ENCODE results near the gene NUB1.

The NUB1 gene

GRCh38 chr7:151405588-151405987 lies 64.0 kb downstream of the NUB1 start:
- no peak for FAIRE-seq
- TF ChIP-seq CTCF (IDR thresholded peaks at IDR 0.05; ENCODE audit: insufficient read depth, missing control alignments) = no peak
- DNase-seq (ENCODE audit: insufficient read length, low spot score) = no peak

- FAIRE-seq (no peak), DNase-seq (ENCODE audit: insufficient read length, low spot score) (peak; percentile 14)
- no peak for TF ChIP-seq CTCF (IDR thresholded peaks at IDR 0.05; ENCODE audit: insufficient read depth, missing control alignments)
Measured at GRCh38 chr7:151406051-151406875, 64.7 kb downstream of the NUB1 start.

GRCh38 chr7:151406886-151407583 lies 65.4 kb downstream of the NUB1 start:
- no peak for TF ChIP-seq CTCF (IDR thresholded peaks at IDR 0.05; ENCODE audit: insufficient read depth, missing control alignments)
- DNase-seq (ENCODE audit: insufficient read length, low spot score) = peak; percentile 15
- no peak for FAIRE-seq

GRCh38 chr7:151408498-151408838 lies 66.9 kb downstream of the NUB1 start:
- no peak for TF ChIP-seq CTCF (IDR thresholded peaks at IDR 0.05; ENCODE audit: insufficient read depth, missing control alignments)
- FAIRE-seq (no peak), DNase-seq (ENCODE audit: insufficient read length, low spot score) (no peak)

- FAIRE-seq (no peak), DNase-seq (ENCODE audit: insufficient read length, low spot score) (peak; percentile 23)
- TF ChIP-seq CTCF (IDR thresholded peaks at IDR 0.05; ENCODE audit: insufficient read depth, missing control alignments) = no peak
Measured at GRCh38 chr7:151408839-151409666, 67.4 kb downstream of the NUB1 start.

GRCh38 chr7:151409667-151410404 lies 68.2 kb downstream of the NUB1 start, which contains the start of gene WDR86:
TSS of gene WDR86 (minus strand) at chr7:151410038. CDS start at chr7:151409589, 449 bp downstream.
- TF ChIP-seq CTCF (IDR thresholded peaks at IDR 0.05; ENCODE audit: insufficient read depth, missing control alignments) = no peak
- peak; percentile 34 for DNase-seq (ENCODE audit: insufficient read length, low spot score)
- no peak for FAIRE-seq

Measured in D721Med (cell line).